ENCODE data around the gene ATP11A. TPM values are rescaled to one million over a fixed set of nuclear protein-coding genes. Genes with fewer than 3 reads are reported as not detected.

The ATP11A gene
- total RNA-seq, 1 experiment from 2014 or later, result 80.4 TPM

DNA sequence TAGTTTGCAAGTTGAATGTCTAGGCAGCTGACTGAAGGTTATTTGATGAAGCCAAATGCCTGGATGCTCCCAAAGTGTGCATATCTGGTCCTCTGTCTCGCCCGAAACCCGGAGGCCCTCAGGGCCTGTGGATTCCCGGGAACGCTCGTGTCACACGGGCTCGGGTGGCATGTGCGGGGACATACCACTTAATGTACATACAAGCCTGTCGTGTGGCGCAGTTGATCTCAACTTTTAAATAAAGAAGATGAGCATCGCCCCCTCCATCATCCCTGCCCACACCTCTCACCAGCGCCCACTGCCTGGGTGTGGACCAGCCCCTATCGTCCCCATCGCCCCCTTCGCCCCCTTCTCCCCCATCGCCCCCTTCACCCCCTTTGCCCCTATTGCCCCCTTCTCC, 33.9 kb downstream of the ATP11A start:
- TF ChIP-seq SP1 (IDR thresholded peaks at IDR 0.05; ENCODE audit: low read depth), result no peak
- no peak for TF ChIP-seq RAD21 (IDR thresholded peaks at IDR 0.05; ENCODE audit: low read depth)
- no peak for TF ChIP-seq EGR1 (IDR thresholded peaks at IDR 0.05; ENCODE audit: low read depth)
- TF ChIP-seq, protein P1, sequence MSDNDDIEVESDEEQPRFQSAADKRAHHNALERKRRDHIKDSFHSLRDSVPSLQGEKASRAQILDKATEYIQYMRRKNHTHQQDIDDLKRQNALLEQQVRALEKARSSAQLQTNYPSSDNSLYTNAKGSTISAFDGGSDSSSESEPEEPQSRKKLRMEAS (IDR thresholded peaks at IDR 0.05), result no peak
- TF ChIP-seq EZH2phosphoT487 (IDR thresholded peaks at IDR 0.05; ENCODE audit: borderline replicate concordance), result no peak
- no peak for TF ChIP-seq CEBPB (IDR thresholded peaks at IDR 0.05; ENCODE audit: low read depth)
- no peak for TF ChIP-seq POLR2A (IDR thresholded peaks at IDR 0.05; ENCODE audit: borderline replicate concordance, extremely low read depth, insufficient read depth, insufficient read length)
- TF ChIP-seq ZNF274 (IDR thresholded peaks at IDR 0.05; ENCODE audit: low read depth, low read length), result no peak
- TF ChIP-seq SIN3A (IDR thresholded peaks at IDR 0.05; ENCODE audit: low read depth), result no peak
- TF ChIP-seq SRF (IDR thresholded peaks at IDR 0.05; ENCODE audit: low read depth), result no peak
- TF ChIP-seq, protein P2, sequence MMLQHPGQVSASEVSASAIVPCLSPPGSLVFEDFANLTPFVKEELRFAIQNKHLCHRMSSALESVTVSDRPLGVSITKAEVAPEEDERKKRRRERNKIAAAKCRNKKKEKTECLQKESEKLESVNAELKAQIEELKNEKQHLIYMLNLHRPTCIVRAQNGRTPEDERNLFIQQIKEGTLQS (IDR thresholded peaks at IDR 0.05), result no peak
- no peak for TF ChIP-seq CTCF (IDR thresholded peaks at IDR 0.05 in 2 of 3, conservative IDR thresholded peaks at IDR 0.05 in 1 of 3; ENCODE audit: borderline replicate concordance in 1 of 3, insufficient read depth in 1 of 3, low read depth in 2 of 3, low read length in 2 of 3)
- TF ChIP-seq CBX3 (IDR thresholded peaks at IDR 0.05; ENCODE audit: low read depth), result no peak
- no peak for TF ChIP-seq JUND (IDR thresholded peaks at IDR 0.05)
- no peak for TF ChIP-seq YY1 (IDR thresholded peaks at IDR 0.05; ENCODE audit: extremely low read depth, insufficient replicate concordance, low read depth, low read length)
- TF ChIP-seq POLR2AphosphoS5 (IDR thresholded peaks at IDR 0.05; ENCODE audit: low read depth, low read length), result no peak
- no peak for TF ChIP-seq ELF1 (IDR thresholded peaks at IDR 0.05; ENCODE audit: borderline replicate concordance, low read depth)
- TF ChIP-seq TCF7L2 (IDR thresholded peaks at IDR 0.05; ENCODE audit: borderline replicate concordance, extremely low read depth, insufficient read depth, insufficient read length), result no peak
- no peak for TF ChIP-seq ZFX (IDR thresholded peaks at IDR 0.05)
- TF ChIP-seq FOSL1 (IDR thresholded peaks at IDR 0.05; ENCODE audit: low read depth), result no peak
- POLR2A ChIA-PET, result no interaction called here
- Histone ChIP-seq H3K27ac (ENCODE audit: low read depth, low read length) (peak overlapping the region; percentile 95), H3K9me3 (ENCODE audit: control insufficient read depth in 1 of 2, insufficient read depth in 1 of 2, low read depth in 1 of 2, low read length in 2 of 2) (no peaks in the 10 kb centered on the region), H3K4me1 (ENCODE audit: control insufficient read depth in 1 of 2, insufficient read depth in 2 of 2, low read length in 2 of 2) (peaks cover 67 to 79% of the 10 kb centered on the region in 2 experiments), H3K79me2 (ENCODE audit: insufficient read depth, low read length) (peaks cover 52% of the 10 kb centered on the region), H4K20me1 (ENCODE audit: insufficient read depth) (no peaks in the 10 kb centered on the region), H2AFZ (ENCODE audit: low read depth, low read length, poor library complexity, severe bottlenecking) (no peak overlapping the region), H3K4me3 (replicated peaks in 1 of 2; ENCODE audit: low read depth in 1 of 2, low read length in 2 of 2) (0 out of 4 replicates have a peak overlapping the region, but pooled peaks of 1 of the 2 experiments have one; percentile 12), H3K9ac (ENCODE audit: low read length) (peak overlapping the region; percentile 50), H3K36me3 (ENCODE audit: control insufficient read depth in 1 of 2, insufficient read depth in 2 of 2, low read length in 2 of 2) (no peaks in the 10 kb centered on the region), H3K9me2 (ENCODE audit: insufficient read depth) (no peaks in the 10 kb centered on the region), H3K27me3 (ENCODE audit: insufficient read depth, low read length) (no peaks in the 10 kb centered on the region), H3K4me2 (ENCODE audit: low read length) (peak overlapping the region; percentile 73)
- no peak for ATAC-seq
- DNase-seq (ENCODE audit: low read depth, low spot score), result no peak
- CTCF ChIA-PET, result no interaction called here
- BruUV-seq (replicated peaks), result no TSS peak
- intact Hi-C loops (cut with micrococcal nuclease), result loop anchor here (1.0 to 2.0 kb wide), 2 partner anchors 12 to 33 kb away; partner anchors contain the start of gene ATP11A
- RAD21 ChIA-PET (ENCODE audit: low non-redundant PET in 1 of 2, low total read pairs in 2 of 2, uncharacterized antibody in 2 of 2, unreplicated experiment in 2 of 2), result no interaction called here

All from HCT116 (cell line).